ENCODE results near the gene LEFTY2. TPM values are rescaled to one million over a fixed set of nuclear protein-coding genes. Genes with fewer than 3 reads are reported as not detected.

The LEFTY2 gene
- total and polyA plus RNA-seq, 2 donors (not counting 1 experiment from before 2014, with no cell fraction given), result 0.21 TPM; not detected in 1

DNA sequence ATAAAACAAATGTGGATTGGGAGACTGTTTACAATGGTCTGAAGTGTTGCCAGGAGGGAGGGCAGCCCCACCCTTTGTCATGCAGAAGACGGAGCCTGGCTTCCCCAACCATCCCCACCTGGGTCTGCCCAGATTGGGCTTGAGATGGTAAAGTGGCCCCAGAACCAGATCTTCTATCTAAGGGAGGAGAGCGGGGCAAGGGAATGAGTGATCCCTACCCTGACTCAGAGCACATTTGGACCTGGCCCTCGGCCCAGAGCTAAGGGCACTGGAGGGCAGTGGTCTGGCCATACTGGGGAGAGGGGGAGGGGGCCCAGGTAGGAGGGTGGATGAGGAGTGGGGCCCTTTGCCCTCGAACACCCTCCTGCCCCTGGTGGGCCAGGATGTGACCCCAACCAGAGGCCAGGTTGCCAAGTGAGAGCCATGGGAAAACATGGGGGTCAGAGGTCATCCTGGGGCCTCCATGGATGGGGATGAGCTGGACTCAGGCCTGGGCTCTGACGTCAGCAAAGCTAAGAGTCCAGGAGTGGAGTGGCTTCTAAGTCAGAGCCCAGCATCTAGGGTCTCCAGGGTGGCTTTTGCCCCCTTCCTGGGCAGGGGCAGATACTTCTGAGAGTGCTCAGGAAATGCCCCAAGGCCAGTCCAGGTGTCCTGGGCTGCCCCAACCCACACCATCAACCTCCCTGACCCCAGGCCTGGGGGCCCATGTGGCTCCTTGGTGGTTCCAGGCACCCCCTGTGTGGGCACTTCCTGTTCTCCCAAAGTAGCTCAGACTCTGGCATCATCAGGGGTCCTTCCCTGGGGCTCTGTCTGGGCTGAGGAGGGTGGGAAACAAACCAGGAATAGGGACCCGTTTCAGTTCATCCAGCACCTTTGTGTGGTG is 50.4 kb downstream of the LEFTY2 start:
- no peaks in the 10 kb centered on the region for H3K36me3 ChIP-seq (replicated peaks in 1 of 2; ENCODE audit: control extremely low read depth in 1 of 2, control insufficient read depth in 1 of 2, extremely low read depth in 1 of 2, insufficient read depth in 2 of 2, low read length in 1 of 2)
- H3K4me3 Mint-ChIP-seq, result no peak overlapping the region
- peaks cover under 1% of the 10 kb centered on the region in 2 donors for H3K4me1 ChIP-seq (ENCODE audit: control insufficient read depth in 2 of 2, insufficient read depth in 2 of 2, low read length in 2 of 2)
- H3K9me3 ChIP-seq (ENCODE audit: control extremely low read depth in 1 of 3, control insufficient read depth in 2 of 3, insufficient read depth in 1 of 3, low read length in 2 of 3), result no peaks in the 10 kb centered on the region
- intact Hi-C loops (cut with micrococcal nuclease), result no loop called here
- ChIA-PET CTCF (interaction anchor here (0.9 to 3.2 kb wide), 4 partner anchors 8 to 19 kb away, joined by 3 to 11 read pairs (median 4); no protein-coding TSS in a partner anchor), POLR2A (no interaction called here)
- peaks cover 3% of the 10 kb centered on the region for H3K27me3 Mint-ChIP-seq
- no peak overlapping the region for H3K4me2 ChIP-seq (replicated peaks; ENCODE audit: low read depth, low read length, poor library complexity, severe bottlenecking)
- H3K27ac ChIP-seq (ENCODE audit: low read length in 2 of 2), result no peak overlapping the region
- WGBS (ENCODE audit: insufficient coverage), result 91% methylated on average over 5 of the region's 6 CpGs
- H3K4me1 Mint-ChIP-seq, result no peaks in the 10 kb centered on the region
- peaks cover under 1% of the 10 kb centered on the region for H3K79me2 ChIP-seq (ENCODE audit: control insufficient read depth, insufficient read depth, low read length)
- H2AFZ ChIP-seq (ENCODE audit: insufficient read depth, low read depth, low read length, poor library complexity, severe bottlenecking), result no peak overlapping the region
- no peaks in the 10 kb centered on the region for H3K27me3 ChIP-seq (replicated peaks in 1 of 4; ENCODE audit: control extremely low read depth in 1 of 4, control insufficient read depth in 3 of 4, insufficient read depth in 4 of 4, low read length in 3 of 4)
- H3K27ac Mint-ChIP-seq, result no peak overlapping the region
- H3K9me3 Mint-ChIP-seq (ENCODE audit: insufficient read depth), result no peaks in the 10 kb centered on the region
- H3K9ac ChIP-seq (ENCODE audit: low read length), result no peak overlapping the region
- H3K4me3 ChIP-seq (ENCODE audit: control extremely low read depth in 1 of 5, extremely low read depth in 1 of 5, insufficient read depth in 1 of 5, low read depth in 2 of 5, low read length in 4 of 5), result no peak overlapping the region
- TF ChIP-seq, protein P1, sequence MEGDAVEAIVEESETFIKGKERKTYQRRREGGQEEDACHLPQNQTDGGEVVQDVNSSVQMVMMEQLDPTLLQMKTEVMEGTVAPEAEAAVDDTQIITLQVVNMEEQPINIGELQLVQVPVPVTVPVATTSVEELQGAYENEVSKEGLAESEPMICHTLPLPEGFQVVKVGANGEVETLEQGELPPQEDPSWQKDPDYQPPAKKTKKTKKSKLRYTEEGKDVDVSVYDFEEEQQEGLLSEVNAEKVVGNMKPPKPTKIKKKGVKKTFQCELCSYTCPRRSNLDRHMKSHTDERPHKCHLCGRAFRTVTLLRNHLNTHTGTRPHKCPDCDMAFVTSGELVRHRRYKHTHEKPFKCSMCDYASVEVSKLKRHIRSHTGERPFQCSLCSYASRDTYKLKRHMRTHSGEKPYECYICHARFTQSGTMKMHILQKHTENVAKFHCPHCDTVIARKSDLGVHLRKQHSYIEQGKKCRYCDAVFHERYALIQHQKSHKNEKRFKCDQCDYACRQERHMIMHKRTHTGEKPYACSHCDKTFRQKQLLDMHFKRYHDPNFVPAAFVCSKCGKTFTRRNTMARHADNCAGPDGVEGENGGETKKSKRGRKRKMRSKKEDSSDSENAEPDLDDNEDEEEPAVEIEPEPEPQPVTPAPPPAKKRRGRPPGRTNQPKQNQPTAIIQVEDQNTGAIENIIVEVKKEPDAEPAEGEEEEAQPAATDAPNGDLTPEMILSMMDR (IDR thresholded peaks at IDR 0.05), result no peak
- TF ChIP-seq EZH2 (IDR thresholded peaks at IDR 0.05; ENCODE audit: borderline replicate concordance, insufficient read depth, low read depth, low read length, poor library complexity, severe bottlenecking), result no peak
- DNase-seq, result no peak
- H4K20me1 ChIP-seq (ENCODE audit: control insufficient read depth, insufficient read depth, low read length, poor library complexity, severe bottlenecking), result no peaks in the 10 kb centered on the region
- ATAC-seq (ENCODE audit: low read depth), result no peak

DNA sequence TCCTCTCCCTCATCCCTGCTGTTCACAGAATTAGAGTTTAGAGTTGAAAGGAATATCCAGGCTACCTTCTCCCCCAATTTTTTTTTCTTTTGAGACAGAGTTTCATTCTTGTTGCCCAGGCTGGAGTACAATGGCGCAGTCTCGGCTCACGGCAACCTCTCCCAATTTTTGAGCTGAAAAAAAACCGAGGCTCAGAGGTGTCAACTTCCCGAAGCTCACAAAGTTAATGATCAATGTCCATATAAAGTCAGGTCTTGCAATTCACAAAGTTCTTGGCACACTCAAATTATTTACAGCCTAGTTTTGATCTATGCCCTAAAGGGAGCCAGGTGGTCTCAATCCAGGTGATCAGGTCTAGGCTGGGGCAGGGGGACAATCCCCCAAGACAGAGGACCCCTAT is 51.3 kb downstream of the LEFTY2 start:
- DNase-seq (no peak), ATAC-seq (ENCODE audit: low read depth) (no peak)
- TF ChIP-seq, protein P1 (IDR thresholded peaks at IDR 0.05), result no peak
- TF ChIP-seq EZH2 (IDR thresholded peaks at IDR 0.05; ENCODE audit: borderline replicate concordance, insufficient read depth, low read depth, low read length, poor library complexity, severe bottlenecking), result no peak
- Histone ChIP-seq H3K27ac (ENCODE audit: low read length in 2 of 2) (no peak overlapping the region), H3K4me1 (ENCODE audit: control insufficient read depth in 2 of 2, insufficient read depth in 2 of 2, low read length in 2 of 2) (no peaks in the 10 kb centered on the region), H3K9ac (ENCODE audit: low read length) (no peak overlapping the region), H3K4me3 (ENCODE audit: control extremely low read depth in 1 of 5, extremely low read depth in 1 of 5, insufficient read depth in 1 of 5, low read depth in 2 of 5, low read length in 4 of 5) (no peak overlapping the region), H3K36me3 (replicated peaks in 1 of 2; ENCODE audit: control extremely low read depth in 1 of 2, control insufficient read depth in 1 of 2, extremely low read depth in 1 of 2, insufficient read depth in 2 of 2, low read length in 1 of 2) (no peaks in the 10 kb centered on the region), H2AFZ (ENCODE audit: insufficient read depth, low read depth, low read length, poor library complexity, severe bottlenecking) (no peak overlapping the region), H3K79me2 (ENCODE audit: control insufficient read depth, insufficient read depth, low read length) (no peaks in the 10 kb centered on the region), H4K20me1 (ENCODE audit: control insufficient read depth, insufficient read depth, low read length, poor library complexity, severe bottlenecking) (no peaks in the 10 kb centered on the region), H3K4me2 (replicated peaks; ENCODE audit: low read depth, low read length, poor library complexity, severe bottlenecking) (no peak overlapping the region), H3K27me3 (replicated peaks in 1 of 4; ENCODE audit: control extremely low read depth in 1 of 4, control insufficient read depth in 3 of 4, insufficient read depth in 4 of 4, low read length in 3 of 4) (no peaks in the 10 kb centered on the region), H3K9me3 (ENCODE audit: control extremely low read depth in 1 of 3, control insufficient read depth in 2 of 3, insufficient read depth in 1 of 3, low read length in 2 of 3) (no peaks in the 10 kb centered on the region)
- CTCF ChIA-PET, result interaction anchor here (3.2 kb wide), 1 partner anchor 20 kb away, joined by 11 read pairs; no protein-coding TSS in a partner anchor
- Mint-ChIP-seq H3K4me3 (no peak overlapping the region), H3K27me3 (peaks cover 3% of the 10 kb centered on the region), H3K27ac (no peak overlapping the region), H3K4me1 (no peaks in the 10 kb centered on the region), H3K9me3 (ENCODE audit: insufficient read depth) (no peaks in the 10 kb centered on the region)
- intact Hi-C loops (cut with micrococcal nuclease), result no loop called here
- POLR2A ChIA-PET, result no interaction called here
- 99% methylated on average over 5 of the region's 5 CpGs for WGBS (ENCODE audit: insufficient coverage)
